ENCODE results near the gene IL6R. TPM values are rescaled to one million over a fixed set of nuclear protein-coding genes. Genes with fewer than 3 reads are reported as not detected.
"Not testable (repeated sequence)": the region's sequence is repeated elsewhere in the genome, so short reads cannot be mapped to it uniquely, and the experiment has no call there.

The IL6R gene
- total RNA-seq, 1 donor from 2014 or later, result 10.4 TPM

- TF ChIP-seq CTCF (IDR thresholded peaks at IDR 0.05), result peak; percentile 92
- Mint-ChIP-seq H3K4me3 (ENCODE audit: unreplicated experiment) (no peak overlapping the region), H3K4me1 (ENCODE audit: unreplicated experiment) (peaks cover 10% of the 10 kb centered on the region), H3K36me3 (ENCODE audit: unreplicated experiment) (no peaks in the 10 kb centered on the region), H3K9me3 (ENCODE audit: unreplicated experiment) (no peaks in the 10 kb centered on the region), H3K27me3 (ENCODE audit: unreplicated experiment) (peaks cover 4% of the 10 kb centered on the region), H3K27ac (ENCODE audit: unreplicated experiment) (peak overlapping the region; percentile 31)
- peak; percentile 89 for DNase-seq (ENCODE audit: extremely low spot score, unreplicated experiment)
These were observed 74.8 kb downstream of the IL6R start for GRCh38 chr1:154479764-154480421.

- no peak overlapping the region for H3K4me3 Mint-ChIP-seq (ENCODE audit: unreplicated experiment)
- H3K27ac Mint-ChIP-seq (ENCODE audit: unreplicated experiment), result no peak overlapping the region
- peaks cover 10% of the 10 kb centered on the region for H3K4me1 Mint-ChIP-seq (ENCODE audit: unreplicated experiment)
- DNase-seq (ENCODE audit: extremely low spot score, unreplicated experiment), result no peak
- peaks cover 7% of the 10 kb centered on the region for H3K27me3 Mint-ChIP-seq (ENCODE audit: unreplicated experiment)
- no peaks in the 10 kb centered on the region for H3K36me3 Mint-ChIP-seq (ENCODE audit: unreplicated experiment)
- H3K9me3 Mint-ChIP-seq (ENCODE audit: unreplicated experiment), result no peaks in the 10 kb centered on the region
- TF ChIP-seq CTCF (IDR thresholded peaks at IDR 0.05), result no peak
These were observed 75.9 kb downstream of the IL6R start for GRCh38 chr1:154481053-154481452.

- Mint-ChIP-seq H3K4me3 (ENCODE audit: unreplicated experiment) (no peak overlapping the region), H3K9me3 (ENCODE audit: unreplicated experiment) (no peaks in the 10 kb centered on the region), H3K36me3 (ENCODE audit: unreplicated experiment) (no peaks in the 10 kb centered on the region), H3K27me3 (ENCODE audit: unreplicated experiment) (peaks cover 14% of the 10 kb centered on the region), H3K27ac (ENCODE audit: unreplicated experiment) (no peak overlapping the region), H3K4me1 (ENCODE audit: unreplicated experiment) (peaks cover 4% of the 10 kb centered on the region)
- no peak for TF ChIP-seq CTCF (IDR thresholded peaks at IDR 0.05)
- DNase-seq (ENCODE audit: extremely low spot score, unreplicated experiment), result no peak
These were observed 79.0 kb downstream of the IL6R start for GRCh38 chr1:154483941-154484803.

GRCh38 chr1:154485106-154485505 is 80.0 kb downstream of the IL6R start:
- Mint-ChIP-seq H3K9me3 (ENCODE audit: unreplicated experiment) (no peaks in the 10 kb centered on the region), H3K4me3 (ENCODE audit: unreplicated experiment) (no peak overlapping the region), H3K27ac (ENCODE audit: unreplicated experiment) (no peak overlapping the region), H3K27me3 (ENCODE audit: unreplicated experiment) (peaks cover 23% of the 10 kb centered on the region), H3K36me3 (ENCODE audit: unreplicated experiment) (no peaks in the 10 kb centered on the region), H3K4me1 (ENCODE audit: unreplicated experiment) (no peaks in the 10 kb centered on the region)
- TF ChIP-seq CTCF (IDR thresholded peaks at IDR 0.05), result no peak
- DNase-seq (ENCODE audit: extremely low spot score, unreplicated experiment), result no peak

- Mint-ChIP-seq H3K27ac (ENCODE audit: unreplicated experiment) (no peak overlapping the region), H3K36me3 (ENCODE audit: unreplicated experiment) (peaks cover 2% of the 10 kb centered on the region), H3K4me3 (ENCODE audit: unreplicated experiment) (no peak overlapping the region), H3K27me3 (ENCODE audit: unreplicated experiment) (peaks cover 32% of the 10 kb centered on the region), H3K9me3 (ENCODE audit: unreplicated experiment) (no peaks in the 10 kb centered on the region), H3K4me1 (ENCODE audit: unreplicated experiment) (no peaks in the 10 kb centered on the region)
- DNase-seq (ENCODE audit: extremely low spot score, unreplicated experiment), result no peak
- no peak for TF ChIP-seq CTCF (IDR thresholded peaks at IDR 0.05)
These were observed 80.9 kb downstream of the IL6R start for GRCh38 chr1:154485910-154486496.

- not testable (repeated sequence) for H3K27ac Mint-ChIP-seq (ENCODE audit: unreplicated experiment); H3K36me3 Mint-ChIP-seq (ENCODE audit: unreplicated experiment); H3K4me3 Mint-ChIP-seq (ENCODE audit: unreplicated experiment); H3K4me1 Mint-ChIP-seq (ENCODE audit: unreplicated experiment); H3K9me3 Mint-ChIP-seq (ENCODE audit: unreplicated experiment); DNase-seq (ENCODE audit: extremely low spot score, unreplicated experiment)
- peaks cover 40% of the 10 kb centered on the region for H3K27me3 Mint-ChIP-seq (ENCODE audit: unreplicated experiment)
These were observed 81.6 kb downstream of the IL6R start for GRCh38 chr1:154486756-154487155.
